Cardiac fibroblast (primary cell): Measurements from ENCODE around the gene SH3TC1.

Source experiments
- DNase-seq, 2 donors: peaks; one replicate each; pipeline versions ENCODE4 v3.0.0 to v3.0.0-alpha.2; 2010; ENCODE audit warnings: low read depth in 2 of 2
- H3K4me3 ChIP-seq, 2 donors: replicated peaks in 1 of 2; 1 replicate in 1 of 2; 2 replicates in 1 of 2; pipeline ENCODE4 v1.5.1; 2011; ENCODE audit warnings: low read depth in 2 of 2, low read length in 2 of 2, mild to moderate bottlenecking in 2 of 2, moderate library complexity in 1 of 2
- CTCF ChIP-seq: IDR thresholded peaks from one replicate; pipeline ENCODE4 v1.5.1; 2011; ENCODE audit warnings: low read depth, mild to moderate bottlenecking, low read length, inconsistent platforms

SH3TC1 gene

GRCh38 chr4:8227201-8227770 is 28.2 kb downstream of the SH3TC1 start:
- no peak overlapping the region for H3K4me3 ChIP-seq
- no peak for TF ChIP-seq CTCF

DNA sequence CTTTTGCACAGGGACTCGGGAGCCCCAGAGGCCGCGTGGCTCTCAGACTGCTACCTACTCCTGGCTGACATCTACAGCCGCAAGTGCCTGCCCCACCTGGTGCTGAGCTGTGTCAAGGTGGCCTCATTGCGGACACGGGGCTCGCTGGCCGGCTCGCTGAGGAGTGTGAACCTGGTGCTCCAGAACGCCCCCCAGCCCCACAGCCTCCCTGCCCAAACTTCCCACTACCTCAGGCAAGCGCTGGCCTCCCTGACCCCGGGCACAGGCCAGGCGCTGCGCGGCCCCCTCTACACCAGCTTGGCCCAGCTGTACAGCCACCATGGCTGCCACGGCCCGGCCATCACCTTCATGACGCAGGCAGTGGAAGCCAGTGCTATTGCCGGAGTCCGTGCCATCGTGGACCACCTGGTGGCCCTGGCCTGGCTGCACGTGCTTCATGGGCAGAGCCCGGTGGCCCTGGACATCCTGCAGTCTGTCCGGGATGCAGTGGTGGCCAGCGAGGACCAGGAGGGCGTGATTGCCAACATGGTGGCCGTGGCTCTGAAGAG is 28.8 kb downstream of the SH3TC1 start:
- H3K4me3 ChIP-seq, result no peak overlapping the region
- no peak for DNase-seq
- no peak for TF ChIP-seq CTCF

More at GRCh38 chr4:8227201-8227770, 28.2 kb downstream of the SH3TC1 start:
- DNase-seq, result no peak

GRCh38 chr4:8228319-8229250 is 29.5 kb downstream of the SH3TC1 start:
- peak; percentile 85 to 88 for DNase-seq
- no peak overlapping the region for H3K4me3 ChIP-seq
- TF ChIP-seq CTCF, result no peak

GRCh38 chr4:8229331-8229975 is 30.4 kb downstream of the SH3TC1 start:
- DNase-seq, result no peak
- no peak overlapping the region for H3K4me3 ChIP-seq

DNA sequence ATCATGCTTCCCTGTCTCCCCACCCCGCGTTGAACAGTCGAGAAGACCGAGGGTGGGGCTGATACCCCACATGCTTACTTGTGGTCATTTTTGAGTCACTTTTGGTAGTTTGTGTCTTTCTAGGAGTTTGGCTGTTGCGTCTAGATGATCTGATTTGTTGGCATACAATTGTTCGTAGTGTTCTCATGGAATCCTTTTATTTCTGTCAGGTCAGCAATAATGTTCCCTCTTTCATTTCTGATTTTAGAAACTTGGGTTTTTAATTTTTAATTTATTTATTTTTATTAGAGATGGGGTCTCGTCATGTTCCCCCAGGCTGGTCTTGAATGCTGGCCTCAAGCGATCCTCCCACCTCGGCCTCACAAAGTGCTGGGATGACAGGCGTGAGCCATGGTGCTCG is 30.9 kb downstream of the SH3TC1 start:
- TF ChIP-seq CTCF, result no peak
- H3K4me3 ChIP-seq, result no peak overlapping the region
- DNase-seq, result no peak

More at GRCh38 chr4:8229331-8229975, 30.4 kb downstream of the SH3TC1 start:
- TF ChIP-seq CTCF, result no peak

DNA sequence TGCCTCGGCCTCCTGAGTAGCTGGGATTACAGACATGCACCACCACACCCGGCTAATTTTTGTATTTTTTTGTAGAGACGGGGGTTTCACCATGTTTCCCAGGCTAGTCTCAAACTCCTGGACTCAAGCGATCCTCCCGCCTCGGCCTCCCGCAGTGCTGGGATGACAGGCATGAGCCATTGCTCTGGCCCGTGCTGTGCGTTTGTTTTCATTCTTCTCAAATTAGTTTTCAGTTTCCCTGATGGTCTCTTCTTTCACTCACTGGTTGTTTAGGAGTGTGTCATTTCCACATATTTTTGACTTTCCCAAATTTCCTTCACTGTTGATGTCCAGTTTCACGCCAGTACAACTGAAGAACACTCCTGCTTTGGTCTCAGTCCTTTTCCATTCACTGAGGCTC is 31.8 kb downstream of the SH3TC1 start:
- TF ChIP-seq CTCF, result no peak
- no peak overlapping the region for H3K4me3 ChIP-seq
- DNase-seq, result no peak
